Measurements from ENCODE around the gene SLC46A1.
"Not testable (repeated sequence)": the region's sequence is repeated elsewhere in the genome, so short reads cannot be mapped to it uniquely, and the experiment has no call there.

SLC46A1 gene

GRCh38 chr17:28405632-28406472, at the start of gene SLC46A1:
SLC46A1 (minus strand) TSS chr17:28406212; CDS start chr17:28406114, 98 bp downstream.
- no peak for TF ChIP-seq CTCF (IDR thresholded peaks at IDR 0.05; ENCODE audit: insufficient read depth, low read depth, low read length, missing control alignments)
- DNase-seq (ENCODE audit: low read depth), result peak; percentile 17
- peak within 1 kb of the TSS; percentile 49 for H3K4me3 ChIP-seq (ENCODE audit: low read length)

GRCh38 chr17:28449859-28450258, 43.8 kb upstream of the SLC46A1 start:
- no peak for DNase-seq (ENCODE audit: low read depth)
- H3K4me3 ChIP-seq (ENCODE audit: low read length), result no peak overlapping the region
- no peak for TF ChIP-seq CTCF (IDR thresholded peaks at IDR 0.05; ENCODE audit: insufficient read depth, low read depth, low read length, missing control alignments)

GRCh38 chr17:28447396-28447760, 41.4 kb upstream of the SLC46A1 start:
- DNase-seq (ENCODE audit: low read depth), result no peak
- no peak for TF ChIP-seq CTCF (IDR thresholded peaks at IDR 0.05; ENCODE audit: insufficient read depth, low read depth, low read length, missing control alignments)
- H3K4me3 ChIP-seq (ENCODE audit: low read length), result no peak overlapping the region

- H3K4me3 ChIP-seq (ENCODE audit: low read length), result no peak overlapping the region
- DNase-seq (ENCODE audit: low read depth), result peak; percentile 80
- TF ChIP-seq CTCF (IDR thresholded peaks at IDR 0.05; ENCODE audit: insufficient read depth, low read depth, low read length, missing control alignments), result no peak
Observed at GRCh38 chr17:28446716-28447395, 40.8 kb upstream of the SLC46A1 start.

- TF ChIP-seq CTCF (IDR thresholded peaks at IDR 0.05; ENCODE audit: insufficient read depth, low read depth, low read length, missing control alignments), result no peak
- H3K4me3 ChIP-seq (ENCODE audit: low read length), result no peak overlapping the region
- no peak for DNase-seq (ENCODE audit: low read depth)
Observed at GRCh38 chr17:28443901-28444638, 38.1 kb upstream of the SLC46A1 start.

GRCh38 chr17:28434326-28434725, 28.3 kb upstream of the SLC46A1 start:
- H3K4me3 ChIP-seq (ENCODE audit: low read length); DNase-seq (ENCODE audit: low read depth): not testable (repeated sequence)

GRCh38 chr17:28433721-28434120, 27.7 kb upstream of the SLC46A1 start:
- no peak for TF ChIP-seq CTCF (IDR thresholded peaks at IDR 0.05; ENCODE audit: insufficient read depth, low read depth, low read length, missing control alignments)
- DNase-seq (ENCODE audit: low read depth), result no peak
- H3K4me3 ChIP-seq (ENCODE audit: low read length), result no peak overlapping the region

- not testable (repeated sequence) for H3K4me3 ChIP-seq (ENCODE audit: low read length); DNase-seq (ENCODE audit: low read depth)
Observed at GRCh38 chr17:28427982-28428381, 22.0 kb upstream of the SLC46A1 start.
